Mucosa of gallbladder (tissue), 1 donor: Measurements from ENCODE around the gene RBM26. TPM values are rescaled to one million over a fixed set of nuclear protein-coding genes. Genes with fewer than 3 reads are reported as not detected.

Source experiments
- DNase-seq: peaks from one replicate; pipeline ENCODE4 v3.0.0-alpha.2; 2020; ENCODE audit warnings: low spot score
- total RNA-seq: library from RNA; stranded (reverse); gene quantifications from one replicate; pipeline ENCODE4 v1.2.1, GENCODE V29; 2021
- donor health status: DM: no; HTN: no; CAD: no.

The RBM26 gene
- total RNA-seq, 1 donor from 2014 or later: 29.7 TPM

GRCh38 chr13:79423340-79423739, 17.3 kb upstream of the RBM26 start:
- no peak for DNase-seq

GRCh38 chr13:79419365-79419764, 13.3 kb upstream of the RBM26 start:
- DNase-seq: no peak

GRCh38 chr13:79417741-79418140, 11.7 kb upstream of the RBM26 start:
- DNase-seq: no peak

- DNase-seq: no peak
Measured at GRCh38 chr13:79413521-79413920, 7.5 kb upstream of the RBM26 start.

DNA sequence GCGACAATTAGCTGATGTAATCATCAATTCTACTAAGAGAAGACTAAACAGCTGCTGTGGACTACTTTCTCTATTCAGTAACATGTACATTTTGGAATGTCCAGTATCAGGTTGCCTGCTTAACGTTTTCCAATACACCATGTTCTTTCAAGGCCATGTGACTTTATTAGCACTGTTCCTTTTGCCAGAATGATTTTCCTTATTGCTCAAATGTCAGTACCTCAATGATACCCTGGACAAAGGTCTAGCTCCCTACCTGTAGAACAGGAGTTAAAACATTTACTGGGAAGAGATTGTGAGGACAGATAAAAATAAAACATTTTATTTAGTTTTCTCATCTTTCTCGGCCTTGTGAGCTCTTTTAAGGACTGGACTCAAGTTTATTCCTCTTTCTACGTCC, 3.8 kb upstream of the RBM26 start:
- no peak for DNase-seq

DNA sequence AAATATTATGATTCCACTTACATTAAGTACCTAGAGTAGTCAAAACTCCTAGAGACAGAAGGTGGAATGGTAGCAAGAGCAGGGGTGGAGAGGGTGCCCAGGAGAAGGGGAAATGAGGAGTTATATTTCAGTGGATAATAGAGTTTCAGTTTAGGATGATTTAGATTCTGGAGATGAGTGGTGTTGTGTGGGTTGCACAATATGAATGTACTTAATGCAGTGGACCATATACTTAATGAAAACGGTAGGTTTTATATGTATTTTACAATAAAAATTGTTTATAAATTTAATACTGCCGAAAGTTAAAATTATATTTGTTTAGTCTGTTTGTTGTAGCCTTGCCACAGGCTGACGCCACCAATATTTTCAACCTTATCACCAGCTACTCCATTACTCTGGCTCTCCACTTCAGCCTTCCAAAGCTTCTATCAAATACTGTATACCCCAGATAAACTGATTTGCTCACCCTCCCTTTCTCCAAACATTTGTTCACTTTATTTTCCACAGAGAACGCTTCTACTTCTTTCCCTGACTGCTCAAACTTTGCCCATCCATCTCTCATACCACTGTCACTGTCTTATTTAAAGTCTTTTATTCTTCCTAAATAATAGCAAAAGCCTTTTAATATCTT, 1.4 kb upstream of the RBM26 start:
- DNase-seq: no peak

- no peak for DNase-seq
Measured at GRCh38 chr13:79406597-79406908, 498 bp upstream of the RBM26 start.

DNA sequence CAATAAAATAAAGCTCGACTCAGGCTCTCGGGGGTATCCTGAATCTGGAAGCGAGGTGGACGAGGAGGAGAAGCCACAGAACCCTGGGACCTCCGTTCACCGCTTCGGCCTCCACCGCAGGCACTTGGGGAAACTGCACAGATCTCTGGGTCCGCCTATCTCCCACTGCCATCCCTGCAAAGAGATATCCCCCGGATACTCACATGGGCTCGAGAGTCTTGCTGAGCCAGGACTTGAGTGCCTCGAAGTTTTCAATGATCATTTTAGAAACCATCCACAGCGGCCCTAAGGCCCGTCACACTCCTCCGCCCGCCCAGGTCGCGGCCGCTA, 589 bp downstream of the RBM26 start:
- no peak for DNase-seq

DNA sequence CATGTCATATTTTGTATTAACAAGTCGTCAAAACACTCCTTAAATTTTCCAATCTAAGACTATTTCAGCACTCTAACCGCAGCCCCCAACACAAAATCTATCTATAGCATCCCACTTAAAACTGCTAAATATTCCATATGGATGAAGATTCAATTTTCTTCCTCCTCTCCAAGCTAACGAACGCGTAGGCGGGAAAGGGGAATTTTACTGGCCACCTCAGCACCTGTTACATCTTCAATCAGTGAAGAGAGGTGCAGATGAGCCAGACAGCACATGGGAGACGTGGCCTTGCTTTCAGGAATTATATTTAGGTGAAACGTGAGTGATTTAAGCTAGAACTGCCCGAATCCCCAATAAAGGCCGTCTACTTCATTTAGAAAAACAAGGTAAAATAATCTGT, 1.1 kb downstream of the RBM26 start:
- DNase-seq: no peak

DNA sequence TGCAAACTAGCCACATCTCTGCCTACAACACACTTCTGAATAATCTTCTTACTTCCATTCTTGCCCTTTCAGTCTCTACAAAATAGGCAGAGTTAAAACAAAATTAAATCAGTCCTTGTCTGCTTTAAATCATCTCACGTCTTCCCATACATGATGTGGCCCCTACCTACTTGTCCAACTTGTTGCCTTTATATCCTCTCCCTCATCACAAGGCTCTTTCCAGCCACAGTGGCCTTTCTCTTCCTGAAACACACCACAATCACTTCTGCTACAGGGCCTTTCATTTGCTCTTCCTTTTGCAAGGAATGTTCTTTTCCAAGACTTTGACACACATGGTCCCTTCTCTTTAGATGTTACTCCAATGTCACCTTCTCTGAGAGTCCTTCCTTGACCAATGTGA, 1.7 kb downstream of the RBM26 start:
- DNase-seq: no peak

- DNase-seq: no peak
Measured at GRCh38 chr13:79403113-79403512, 2.9 kb downstream of the RBM26 start.

DNA sequence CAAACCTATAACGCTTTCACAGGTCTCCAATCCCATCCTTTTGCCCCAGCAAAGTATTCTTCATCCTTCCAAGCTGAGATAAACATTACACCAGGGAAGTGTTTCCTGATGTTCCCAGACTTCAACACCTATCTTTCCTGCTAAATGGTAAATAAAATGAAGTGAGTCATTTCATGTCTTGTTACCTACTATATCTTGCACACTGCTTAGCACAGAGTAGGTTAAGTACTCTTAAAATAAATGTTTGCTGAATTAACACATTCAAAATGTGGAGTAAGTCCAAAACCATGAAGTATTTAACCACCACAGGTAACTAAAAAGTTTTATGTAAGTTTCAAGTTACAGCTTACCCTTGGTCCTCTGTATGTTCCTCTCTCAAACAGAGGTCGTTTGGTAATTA, 3.4 kb downstream of the RBM26 start:
- DNase-seq: no peak

DNA sequence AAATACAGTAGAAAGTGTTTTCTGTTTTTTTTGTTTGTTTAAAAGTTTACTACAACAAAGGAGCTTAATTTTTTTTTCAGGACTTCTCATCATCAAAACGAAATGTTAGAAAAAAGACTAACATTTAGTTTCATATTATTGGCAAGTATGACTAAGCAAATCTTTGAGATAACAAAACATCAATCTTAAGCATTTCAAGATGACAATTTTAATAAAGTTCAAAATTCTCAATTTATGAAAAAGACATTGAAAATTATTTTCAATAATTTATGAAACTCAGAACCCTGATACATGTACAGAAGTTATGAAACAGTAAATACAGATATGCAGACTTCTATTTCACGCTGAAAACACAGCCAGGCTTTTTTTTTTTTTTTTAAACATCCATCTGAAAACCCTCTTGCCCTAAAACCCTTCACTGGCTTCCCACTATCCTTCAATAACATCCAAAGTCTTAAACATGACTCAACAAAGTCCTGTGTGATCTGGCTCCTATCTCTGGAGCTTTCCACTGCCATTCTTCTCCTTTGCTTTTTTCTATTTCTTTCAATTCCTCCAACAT, 3.9 kb downstream of the RBM26 start:
- no peak for DNase-seq

GRCh38 chr13:79401259-79402070, 4.6 kb downstream of the RBM26 start:
- no peak for DNase-seq

GRCh38 chr13:79398915-79399314, 7.1 kb downstream of the RBM26 start:
- DNase-seq: no peak

DNA sequence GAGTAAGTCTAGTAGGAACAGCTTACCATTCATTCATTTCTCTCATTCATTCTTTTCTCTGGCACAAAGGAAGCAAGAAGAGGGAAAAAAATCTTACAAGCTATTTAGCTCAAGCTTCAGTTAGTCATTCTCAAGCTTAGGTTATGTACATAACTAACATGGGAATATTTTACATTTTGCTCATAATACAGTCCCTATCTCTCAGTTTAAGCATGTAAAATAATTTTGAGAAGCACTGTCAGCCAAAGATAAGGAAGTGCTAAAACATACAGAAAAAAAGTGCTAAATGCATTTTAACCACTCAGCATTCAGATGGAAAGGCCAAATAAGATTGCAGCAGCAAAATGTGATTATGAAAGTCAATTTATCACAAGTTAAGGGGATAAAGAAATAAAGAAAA, 7.9 kb downstream of the RBM26 start:
- no peak for DNase-seq

DNA sequence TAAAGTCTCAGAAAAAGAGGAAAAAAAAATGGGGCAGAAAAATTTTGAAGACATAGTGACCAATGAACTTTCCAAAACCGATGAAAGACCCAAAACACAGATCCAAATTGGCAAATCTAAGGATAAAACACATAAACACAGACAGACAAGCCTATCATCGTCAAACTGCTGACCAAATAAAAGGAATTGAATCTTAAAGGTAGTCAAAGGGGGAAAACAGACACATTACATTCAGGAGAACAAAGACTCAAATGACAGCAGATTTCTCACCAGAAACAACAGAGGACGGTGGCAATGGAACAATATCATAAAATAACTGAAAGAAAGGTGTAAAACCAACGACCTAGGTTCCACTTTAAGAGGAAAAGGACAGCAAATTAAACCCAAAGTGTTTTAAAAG, 10.2 kb downstream of the RBM26 start:
- no peak for DNase-seq

GRCh38 chr13:79393564-79394249, 12.3 kb downstream of the RBM26 start:
- no peak for DNase-seq

GRCh38 chr13:79392882-79393563, 13.0 kb downstream of the RBM26 start:
- no peak for DNase-seq

GRCh38 chr13:79389026-79389425, 17.0 kb downstream of the RBM26 start:
- DNase-seq: no peak

- no peak for DNase-seq
Measured at GRCh38 chr13:79387853-79388252, 18.2 kb downstream of the RBM26 start.

- DNase-seq: no peak
Measured at GRCh38 chr13:79386125-79386826, 19.8 kb downstream of the RBM26 start.
